HepG2 (cell line): ENCODE results near the gene DCPS.

Experiments
- EHMT2 ChIP-seq: fragments of 200-600 bp; sonication (generic); IDR thresholded peaks from 2 replicates; pipeline ENCODE4 v1.7.0; 2017; ENCODE audit warnings: antibody characterized with exemption, low read depth, low read length, borderline replicate concordance
- EP300 ChIP-seq, 3 experiments: sonication (generic) in 1 of 3; formaldehyde crosslinking in 1 of 3; IDR thresholded peaks; 2 replicates each; pipeline versions ENCODE4 v1.5.1 to v1.6.1; 2011 to 2020; ENCODE audit warnings: low read depth in 2 of 3, low read length in 2 of 3, borderline replicate concordance in 1 of 3, improper control_type of control experiment in 1 of 3, mild to moderate bottlenecking in 1 of 3, missing genetic modification reagents in 1 of 3, moderate library complexity in 1 of 3
- GATA4 ChIP-seq: sonication (generic); IDR thresholded peaks from 2 replicates; pipeline ENCODE4 v1.6.1; 2016; ENCODE audit warnings: antibody characterized with exemption, low read depth, borderline replicate concordance
- JDP2 ChIP-seq: sonication (generic); formaldehyde crosslinking; IDR thresholded peaks from 2 replicates; pipeline ENCODE4 v1.8.1; 2022; ENCODE audit warnings: missing genetic modification reagents, borderline replicate concordance
- JUN ChIP-seq: sonication (generic); formaldehyde crosslinking; IDR thresholded peaks from 2 replicates; pipeline ENCODE4 v1.4.0; 2020; ENCODE audit warnings: mild to moderate bottlenecking, missing genetic modification reagents
- NFRKB ChIP-seq: fragments of 450-650 bp; IDR thresholded peaks from 2 replicates; pipeline ENCODE4 v1.6.1; 2017
- NR2C2 ChIP-seq: sonication (generic); formaldehyde crosslinking; IDR thresholded peaks from 2 replicates; pipeline ENCODE4 v1.4.0; 2020; ENCODE audit warnings: missing genetic modification reagents, mild to moderate bottlenecking, moderate library complexity, borderline replicate concordance
- SIN3A ChIP-seq: IDR thresholded peaks from 2 replicates; pipeline ENCODE4 v1.6.1; 2011; ENCODE audit warnings: low read depth, mild to moderate bottlenecking, control low read depth, low read length, borderline replicate concordance
- ZNF17 ChIP-seq: sonication (generic); formaldehyde crosslinking; IDR thresholded peaks from 2 replicates; pipeline ENCODE4 v1.5.0; 2020; ENCODE audit warnings: mild to moderate bottlenecking, missing genetic modification reagents
- ZNF556 ChIP-seq: sonication (generic); formaldehyde crosslinking; IDR thresholded peaks from 2 replicates; pipeline ENCODE4 v1.4.0; 2020; ENCODE audit warnings: mild to moderate bottlenecking, missing genetic modification reagents, borderline replicate concordance

GRCh38 chr11:126338346-126339055 is 34.6 kb downstream of the DCPS start:
- no peak for TF ChIP-seq EHMT2
- TF ChIP-seq ZNF17 (CRISPR knock-in tag), result no peak
- no peak for TF ChIP-seq SIN3A
- TF ChIP-seq NR2C2 (CRISPR knock-in tag), result no peak
- no peak for TF ChIP-seq EP300 (IDR thresholded peaks at IDR 0.05; ENCODE audit: low read depth in 2 of 2, low read length in 2 of 2)
- no peak for TF ChIP-seq EP300 (CRISPR knock-in tag; IDR thresholded peaks at IDR 0.05; ENCODE audit: borderline replicate concordance)
- no peak for TF ChIP-seq NFRKB
- TF ChIP-seq JDP2 (CRISPR knock-in tag), result no peak
- no peak for TF ChIP-seq GATA4
- TF ChIP-seq JUN, result no peak
- no peak for TF ChIP-seq ZNF556 (CRISPR knock-in tag)
